Cardiac fibroblast (primary cell): Measurements from ENCODE around the gene NUP210L.
"Not testable (repeated sequence)": the region's sequence is repeated elsewhere in the genome, so short reads cannot be mapped to it uniquely, and the experiment has no call there.

Source experiments
- DNase-seq, 2 donors: peaks; one replicate each; pipeline versions ENCODE4 v3.0.0 to v3.0.0-alpha.2; 2010; ENCODE audit warnings: low read depth in 2 of 2
- H3K4me3 ChIP-seq, 2 donors: replicated peaks in 1 of 2; 1 replicate in 1 of 2; 2 replicates in 1 of 2; pipeline ENCODE4 v1.5.1; 2011; ENCODE audit warnings: low read depth in 2 of 2, low read length in 2 of 2, mild to moderate bottlenecking in 2 of 2, moderate library complexity in 1 of 2
- TF ChIP-seq, protein P1 (sequence below): IDR thresholded peaks from one replicate; pipeline ENCODE4 v1.5.1; 2011; ENCODE audit warnings: low read depth, mild to moderate bottlenecking, low read length, inconsistent platforms

NUP210L gene

DNA sequence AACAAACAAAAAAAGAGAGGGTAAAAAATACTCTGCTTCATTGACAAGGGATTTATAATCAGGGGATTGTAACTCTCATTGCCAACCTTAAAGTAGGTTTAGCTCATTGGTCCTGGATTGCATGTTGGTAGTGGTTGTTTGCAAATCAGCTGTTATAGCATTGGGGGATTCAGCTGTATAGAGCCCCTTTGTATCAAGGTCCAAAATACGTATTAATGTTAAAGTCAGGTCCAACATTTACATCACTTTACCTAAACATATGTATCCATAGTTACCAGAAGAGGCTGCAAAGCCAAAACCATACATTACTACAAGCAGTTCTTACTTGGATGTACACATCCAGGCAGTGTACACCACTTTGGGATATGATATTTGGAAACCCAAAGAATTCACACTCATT is 134.9 kb downstream of the NUP210L start:
- DNase-seq: no peak
- TF ChIP-seq, protein P1, sequence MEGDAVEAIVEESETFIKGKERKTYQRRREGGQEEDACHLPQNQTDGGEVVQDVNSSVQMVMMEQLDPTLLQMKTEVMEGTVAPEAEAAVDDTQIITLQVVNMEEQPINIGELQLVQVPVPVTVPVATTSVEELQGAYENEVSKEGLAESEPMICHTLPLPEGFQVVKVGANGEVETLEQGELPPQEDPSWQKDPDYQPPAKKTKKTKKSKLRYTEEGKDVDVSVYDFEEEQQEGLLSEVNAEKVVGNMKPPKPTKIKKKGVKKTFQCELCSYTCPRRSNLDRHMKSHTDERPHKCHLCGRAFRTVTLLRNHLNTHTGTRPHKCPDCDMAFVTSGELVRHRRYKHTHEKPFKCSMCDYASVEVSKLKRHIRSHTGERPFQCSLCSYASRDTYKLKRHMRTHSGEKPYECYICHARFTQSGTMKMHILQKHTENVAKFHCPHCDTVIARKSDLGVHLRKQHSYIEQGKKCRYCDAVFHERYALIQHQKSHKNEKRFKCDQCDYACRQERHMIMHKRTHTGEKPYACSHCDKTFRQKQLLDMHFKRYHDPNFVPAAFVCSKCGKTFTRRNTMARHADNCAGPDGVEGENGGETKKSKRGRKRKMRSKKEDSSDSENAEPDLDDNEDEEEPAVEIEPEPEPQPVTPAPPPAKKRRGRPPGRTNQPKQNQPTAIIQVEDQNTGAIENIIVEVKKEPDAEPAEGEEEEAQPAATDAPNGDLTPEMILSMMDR: no peak
- no peak overlapping the region for H3K4me3 ChIP-seq

DNA sequence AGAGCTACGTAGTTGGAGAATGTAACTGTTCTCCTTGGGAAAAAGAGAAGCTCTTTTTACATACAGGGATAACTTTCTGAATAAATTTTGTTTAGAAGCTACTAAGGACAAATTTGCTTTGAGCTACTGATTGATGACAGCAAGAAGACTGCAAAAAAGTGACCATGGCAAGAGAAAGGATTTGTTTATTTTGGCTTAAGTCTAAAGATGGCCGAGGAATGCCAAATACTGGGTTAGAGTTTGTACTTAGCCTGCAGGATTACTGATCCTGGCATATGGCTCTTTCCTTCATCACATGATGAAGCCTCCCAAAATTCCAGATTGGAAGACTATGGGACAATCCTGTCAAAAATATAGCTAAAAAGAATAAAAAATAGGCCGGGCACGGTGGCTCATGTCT is 135.6 kb downstream of the NUP210L start:
- TF ChIP-seq, protein P1: no peak
- H3K4me3 ChIP-seq: no peak overlapping the region
- DNase-seq: no peak

DNA sequence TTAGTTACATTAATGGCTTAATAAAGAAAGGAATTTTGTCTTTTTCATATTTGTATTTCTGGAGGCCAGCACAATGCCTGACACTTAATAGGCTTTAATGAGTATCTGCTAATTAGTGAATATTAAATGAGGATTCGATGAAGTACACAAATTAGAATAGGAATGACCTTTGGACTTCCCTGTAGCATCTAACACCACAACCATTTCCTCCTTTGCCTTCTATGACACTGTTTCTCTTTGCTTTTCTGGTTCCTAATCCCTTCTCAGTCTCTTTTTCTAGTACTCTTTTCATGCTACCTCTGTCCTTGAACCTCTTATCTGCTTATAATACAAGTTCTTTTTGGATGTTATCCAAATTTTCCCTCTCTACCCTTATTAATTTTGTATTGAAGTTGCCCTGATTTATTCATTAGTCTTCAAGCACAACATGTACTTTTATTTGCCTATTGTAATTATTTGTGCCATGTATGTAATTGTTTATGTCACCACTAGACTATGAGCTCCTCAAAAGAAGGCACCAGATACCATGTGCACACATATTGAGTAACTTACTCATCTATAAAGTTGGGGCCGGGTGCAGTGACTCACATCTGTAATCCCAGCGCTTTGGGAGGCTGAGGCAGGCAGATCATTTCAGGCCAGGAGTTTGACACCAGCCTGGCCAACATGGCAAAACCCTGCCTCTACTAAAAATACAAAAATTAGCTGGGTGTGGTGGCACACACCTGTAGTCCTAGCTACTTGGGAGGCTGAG is 140.5 kb downstream of the NUP210L start:
- TF ChIP-seq, protein P1: peak; percentile 13
- DNase-seq: peak; percentile 35 to 78
- H3K4me3 ChIP-seq: no peak overlapping the region

DNA sequence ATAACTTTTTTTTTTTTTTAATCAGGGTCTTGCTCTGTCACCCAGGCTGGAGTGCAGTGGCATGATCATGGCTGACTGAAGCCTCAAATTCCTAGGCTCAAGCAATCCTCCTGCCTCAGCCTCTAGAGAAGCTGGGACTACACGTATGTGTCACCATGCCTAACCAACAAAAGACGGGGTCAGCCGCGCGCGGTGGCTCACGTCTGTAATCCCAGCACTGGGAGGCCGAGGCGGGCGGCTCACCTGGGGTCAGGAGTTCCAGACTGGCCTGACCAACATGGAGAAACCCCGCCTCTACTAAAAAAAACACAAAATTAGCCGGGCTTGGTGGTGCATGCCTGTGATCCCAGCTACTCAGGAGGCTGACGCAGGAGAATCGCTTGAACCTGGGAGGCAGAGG is 142.3 kb downstream of the NUP210L start:
- DNase-seq, H3K4me3 ChIP-seq: not testable (repeated sequence)

DNA sequence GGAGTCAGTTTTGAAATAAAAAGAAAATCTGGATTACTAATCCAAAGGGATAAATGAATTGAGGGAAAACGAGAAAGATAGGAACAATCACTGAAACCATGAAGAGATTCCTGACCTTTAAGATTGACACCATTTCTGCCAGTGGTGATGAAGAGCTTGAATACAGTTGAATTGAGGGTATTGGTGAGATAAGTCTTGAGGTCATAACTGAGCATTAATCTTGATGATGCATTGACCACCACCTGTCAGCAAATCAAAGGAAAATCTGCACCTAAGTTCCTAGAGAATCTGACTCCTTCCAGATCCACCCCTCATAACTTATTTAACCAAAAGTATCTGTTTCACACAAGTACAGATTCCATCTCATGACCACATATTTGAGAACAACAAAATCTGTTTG is 142.7 kb downstream of the NUP210L start:
- no peak overlapping the region for H3K4me3 ChIP-seq
- DNase-seq: no peak
- TF ChIP-seq, protein P1: no peak

DNA sequence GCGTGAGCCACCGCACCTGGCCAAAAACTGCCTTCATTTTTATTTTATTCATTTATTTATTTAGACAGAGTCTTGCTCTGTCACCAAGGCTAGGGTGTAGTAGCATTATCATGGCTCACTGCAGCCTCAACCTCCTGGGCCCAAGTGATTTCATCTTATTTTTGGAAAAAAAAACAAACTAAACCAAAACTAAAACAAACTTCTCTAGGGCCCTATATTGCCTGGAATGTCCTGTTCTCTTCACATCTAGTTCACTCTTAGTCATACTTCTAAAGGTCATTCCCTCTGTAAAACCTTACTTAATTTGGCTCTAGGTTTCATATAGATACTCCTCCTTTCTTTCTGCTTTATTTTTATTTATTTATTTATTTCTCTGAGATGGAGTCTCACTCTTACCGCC is 148.7 kb downstream of the NUP210L start:
- peak; percentile 51 to 84 for DNase-seq
- TF ChIP-seq, protein P1: no peak
- no peak overlapping the region for H3K4me3 ChIP-seq

DNA sequence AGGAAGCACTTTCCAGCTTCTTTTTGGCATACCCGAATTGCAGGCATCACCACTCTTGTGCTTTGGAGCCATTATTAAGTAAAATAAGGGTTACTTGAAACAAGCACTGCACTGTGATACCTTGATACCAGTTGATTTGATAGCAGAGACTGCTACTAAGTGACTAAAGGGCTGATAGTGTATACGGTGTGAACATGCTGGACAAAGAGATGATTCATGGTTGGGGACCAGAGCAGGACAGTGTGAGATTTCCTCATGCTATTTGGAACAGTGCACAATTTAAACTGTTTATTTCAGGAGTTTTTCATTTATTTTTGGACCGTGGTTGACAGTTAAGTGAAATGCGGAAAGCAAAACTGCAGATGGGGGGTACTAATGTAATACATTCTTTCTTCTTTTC is 154.5 kb downstream of the NUP210L start:
- TF ChIP-seq, protein P1: no peak
- no peak for DNase-seq
- no peak overlapping the region for H3K4me3 ChIP-seq

DNA sequence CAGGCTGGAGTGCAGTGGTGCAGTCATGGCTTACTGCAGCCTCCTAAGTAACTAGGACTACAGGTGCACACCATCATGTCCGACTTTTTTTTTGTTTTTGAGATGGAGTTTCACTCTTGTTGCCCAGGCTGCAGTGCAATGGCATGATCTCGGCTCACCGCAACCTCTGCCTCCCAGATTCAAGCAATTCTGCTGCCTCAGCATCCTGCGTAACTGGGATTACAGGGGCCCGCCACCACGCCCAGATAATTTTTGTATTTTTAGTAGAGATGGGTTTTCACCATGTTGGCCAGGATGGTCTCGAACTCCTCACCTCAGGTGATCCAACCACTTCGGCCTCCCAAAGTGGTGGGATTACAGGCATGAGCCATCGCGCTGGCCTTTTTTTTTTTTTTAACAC is 158.0 kb downstream of the NUP210L start:
- DNase-seq, H3K4me3 ChIP-seq: not testable (repeated sequence)
